SK-N-MC (cell line): Measurements from ENCODE around the gene GP1BB.

Experiments
- EZH2 ChIP-seq: fragments of 200-600 bp; sonication (generic); IDR thresholded peaks from one replicate; pipeline ENCODE4 v1.6.1; 2017; ENCODE audit warnings: antibody characterized with exemption
- POLR2AphosphoS5 ChIP-seq: IDR thresholded peaks from 2 replicates; pipeline ENCODE4 v1.6.1; 2012; ENCODE audit warnings: mild to moderate bottlenecking, low read depth, low read length, borderline replicate concordance

- no peak for TF ChIP-seq EZH2
- no peak for TF ChIP-seq POLR2AphosphoS5
Measured at GRCh38 chr22:19706661-19707151, 16.6 kb upstream of the GP1BB start.
